ENCODE results near the gene MXI1.

MXI1 gene

GRCh38 chr10:110326351-110327032, 119.1 kb downstream of the MXI1 start:
- peak; percentile 64 for ATAC-seq
- TF ChIP-seq ARNTL (CRISPR knock-in tag; IDR thresholded peaks at IDR 0.05; ENCODE audit: borderline replicate concordance, low read depth) (no peak), OSR1 (CRISPR knock-in tag; IDR thresholded peaks at IDR 0.05) (no peak), ZC3H10 (CRISPR knock-in tag; IDR thresholded peaks at IDR 0.05) (no peak), PATZ1 (CRISPR knock-in tag; IDR thresholded peaks at IDR 0.05; ENCODE audit: borderline replicate concordance) (no peak), BACH2 (CRISPR knock-in tag; IDR thresholded peaks at IDR 0.05; ENCODE audit: borderline replicate concordance) (no peak), ISL1 (CRISPR knock-in tag; IDR thresholded peaks at IDR 0.05) (no peak), SNAI2 (CRISPR knock-in tag; IDR thresholded peaks at IDR 0.05) (no peak), ZFP3 (CRISPR knock-in tag; IDR thresholded peaks at IDR 0.05) (no peak), POU6F1 (CRISPR knock-in tag; IDR thresholded peaks at IDR 0.05; ENCODE audit: borderline replicate concordance, low read depth) (no peak), CSDC2 (CRISPR knock-in tag; IDR thresholded peaks at IDR 0.05) (no peak), ZNF70 (CRISPR knock-in tag; IDR thresholded peaks at IDR 0.05) (no peak), RARB (CRISPR knock-in tag; IDR thresholded peaks at IDR 0.05) (no peak), CREB5 (CRISPR knock-in tag; IDR thresholded peaks at IDR 0.05; ENCODE audit: low read depth) (no peak), TCF4 (CRISPR knock-in tag; IDR thresholded peaks at IDR 0.05; ENCODE audit: borderline replicate concordance) (no peak), ZNF8 (CRISPR knock-in tag; IDR thresholded peaks at IDR 0.05) (no peak), ZFP30 (CRISPR knock-in tag; IDR thresholded peaks at IDR 0.05) (no peak), PPARA (CRISPR knock-in tag; IDR thresholded peaks at IDR 0.05; ENCODE audit: borderline replicate concordance) (no peak), TSHZ2 (CRISPR knock-in tag; IDR thresholded peaks at IDR 0.05) (no peak), TOX (CRISPR knock-in tag; IDR thresholded peaks at IDR 0.05; ENCODE audit: borderline replicate concordance) (no peak), ESRRG (CRISPR knock-in tag; IDR thresholded peaks at IDR 0.05) (no peak)

GRCh38 chr10:110327262-110327914, 120.0 kb downstream of the MXI1 start:
- no peak for ATAC-seq
- no peak for TF ChIP-seq CSRNP3 (CRISPR knock-in tag; IDR thresholded peaks at IDR 0.05)
- TF ChIP-seq PATZ1 (CRISPR knock-in tag; IDR thresholded peaks at IDR 0.05; ENCODE audit: borderline replicate concordance) = no peak
- TF ChIP-seq OSR1 (CRISPR knock-in tag; IDR thresholded peaks at IDR 0.05) = no peak
- no peak for TF ChIP-seq POU6F1 (CRISPR knock-in tag; IDR thresholded peaks at IDR 0.05; ENCODE audit: borderline replicate concordance, low read depth)
- no peak for TF ChIP-seq PPARA (CRISPR knock-in tag; IDR thresholded peaks at IDR 0.05; ENCODE audit: borderline replicate concordance)
- no peak for TF ChIP-seq ZFP3 (CRISPR knock-in tag; IDR thresholded peaks at IDR 0.05)
- TF ChIP-seq RARB (CRISPR knock-in tag; IDR thresholded peaks at IDR 0.05) = no peak
- TF ChIP-seq BACH2 (CRISPR knock-in tag; IDR thresholded peaks at IDR 0.05; ENCODE audit: borderline replicate concordance) = no peak
- TF ChIP-seq ARNTL (CRISPR knock-in tag; IDR thresholded peaks at IDR 0.05; ENCODE audit: borderline replicate concordance, low read depth) = no peak
- no peak for TF ChIP-seq SNAI2 (CRISPR knock-in tag; IDR thresholded peaks at IDR 0.05)
- TF ChIP-seq CREB5 (CRISPR knock-in tag; IDR thresholded peaks at IDR 0.05; ENCODE audit: low read depth) = no peak
- TF ChIP-seq TCF4 (CRISPR knock-in tag; IDR thresholded peaks at IDR 0.05; ENCODE audit: borderline replicate concordance) = no peak
- TF ChIP-seq ZNF70 (CRISPR knock-in tag; IDR thresholded peaks at IDR 0.05) = no peak
- no peak for TF ChIP-seq ESRRG (CRISPR knock-in tag; IDR thresholded peaks at IDR 0.05)
- TF ChIP-seq ZNF8 (CRISPR knock-in tag; IDR thresholded peaks at IDR 0.05) = no peak
- no peak for TF ChIP-seq ZNF565 (CRISPR knock-in tag; conservative IDR thresholded peaks at IDR 0.05; ENCODE audit: low read depth)
- no peak for TF ChIP-seq ISL1 (CRISPR knock-in tag; IDR thresholded peaks at IDR 0.05)
- TF ChIP-seq ZC3H10 (CRISPR knock-in tag; IDR thresholded peaks at IDR 0.05) = no peak
